ENCODE measurements around the gene PARP15. TPM values are rescaled to one million over a fixed set of nuclear protein-coding genes. Genes with fewer than 3 reads are reported as not detected.
A peak's percentile ranks its signal among the peaks of the same experiment; 100 is the strongest.

The PARP15 gene
- total RNA-seq, 1 experiment from 2014 or later = 0.24 TPM

DNA sequence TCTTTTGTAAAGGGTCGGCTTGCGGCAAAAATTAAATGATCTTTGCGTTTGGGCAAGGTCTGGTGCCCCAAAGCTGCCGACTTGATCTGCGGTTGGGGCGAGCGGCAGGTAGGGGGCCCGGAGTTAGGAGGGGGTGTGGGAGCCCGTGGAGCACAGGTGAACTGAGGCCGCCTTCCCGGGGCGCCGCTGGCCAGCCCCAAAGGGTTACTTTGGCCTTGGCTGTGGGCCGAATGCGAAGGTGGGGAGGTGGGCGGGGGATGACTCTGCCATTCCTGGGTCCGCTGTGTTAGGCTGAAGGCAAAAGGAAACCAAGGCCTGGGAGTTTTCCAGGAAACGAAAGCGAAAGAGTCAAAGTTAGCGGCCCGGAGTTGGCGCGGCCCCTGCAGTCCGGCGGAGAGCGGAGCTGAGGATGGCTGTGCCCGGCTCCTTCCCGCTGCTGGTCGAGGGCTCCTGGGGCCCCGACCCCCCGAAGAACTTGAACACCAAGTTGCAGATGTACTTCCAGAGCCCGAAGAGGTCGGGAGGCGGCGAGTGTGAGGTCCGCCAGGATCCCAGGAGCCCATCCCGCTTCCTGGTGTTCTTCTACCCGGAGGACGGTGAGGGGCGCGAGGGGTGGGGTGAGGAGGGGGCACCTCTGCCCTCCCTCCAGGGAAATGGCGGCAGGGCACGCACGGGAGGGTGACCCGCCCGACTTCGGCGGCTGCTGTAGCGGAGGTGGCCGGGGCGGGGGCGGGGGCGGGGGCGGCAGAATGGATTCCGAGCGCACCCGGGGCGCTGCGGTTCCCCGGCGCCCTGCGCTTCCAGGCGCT, 103.2 kb downstream of the PARP15 start, which contains the start of gene PARP14:
Gene PARP14 (plus strand): TSS at position 365 of the 809 bp plus-strand sequence. CDS start 45 bp downstream, at position 410.
- H3K23ac ChIP-seq (ENCODE audit: insufficient read length, low read depth, low read length) = no peak within 1 kb of the TSS
- no peak within 1 kb of the TSS for H3K27ac ChIP-seq (ENCODE audit: insufficient read length, low read depth, low read length)
- Mint-ChIP-seq H3K27me3 (ENCODE audit: low read depth) (peaks cover 5% of the 10 kb centered on the region; the same call in 1 of the 2 replicates), H3K36me3 (ENCODE audit: insufficient read depth in 1 of 3, low read depth in 3 of 3) (peaks cover 0 to 8% (median 2%) of the 10 kb centered on the region in 3 experiments; a peak in 5 of 7 replicates), H3K4me1 (peaks cover 22 to 23% of the 10 kb centered on the region in 2 experiments), H3K4me3 (peak within 1 kb of the TSS; percentile 76 to 83), H3K9me3 (peaks cover 3 to 4% of the 10 kb centered on the region in 2 experiments; a peak in 4 of 5 replicates), H3K27ac (peak within 1 kb of the TSS in 2 of 3 experiments; percentile 71 to 85; a peak in 2 of 7 replicates)
- no peaks in the 10 kb centered on the region for H4K20me1 ChIP-seq (ENCODE audit: control insufficient read depth, insufficient read depth, insufficient read length)
- WGBS (ENCODE audit: extremely low coverage, insufficient read length, low lambda C conversion rate) = no CpG with 5 or more reads among the region's 63 CpGs
- no peaks in the 10 kb centered on the region for H3K79me2 ChIP-seq (ENCODE audit: insufficient read depth, low read length)
- H3K4ac ChIP-seq (ENCODE audit: low read depth, low read length) = no peak within 1 kb of the TSS; the same call in 1 of the 2 replicates
- no peak within 1 kb of the TSS for H2BK12ac ChIP-seq (ENCODE audit: insufficient read length, low read depth, low read length)
- no peaks in the 10 kb centered on the region for H3K79me1 ChIP-seq (ENCODE audit: insufficient read depth, low read depth, low read length, poor library complexity, severe bottlenecking)
- H2BK120ac ChIP-seq (ENCODE audit: low read depth, low read length, poor library complexity, severe bottlenecking) = no peak within 1 kb of the TSS
- no peaks in the 10 kb centered on the region for H3K27me3 ChIP-seq (ENCODE audit: insufficient read depth, low read length)
- peak within 1 kb of the TSS; percentile 90 for H3K18ac ChIP-seq (ENCODE audit: insufficient read length, low read depth, low read length)
- H2BK5ac ChIP-seq (ENCODE audit: insufficient read length, low read length) = no peak within 1 kb of the TSS
- peak within 1 kb of the TSS; percentile 52 for H3K4me2 ChIP-seq (ENCODE audit: insufficient read depth, insufficient read length, low read length)
- H3K9ac ChIP-seq (ENCODE audit: extremely low read depth, insufficient read length, low read length) = peak within 1 kb of the TSS; percentile 56
- no peak within 1 kb of the TSS for H2BK15ac ChIP-seq (ENCODE audit: low read depth, low read length)
- H2AFZ ChIP-seq (ENCODE audit: low read length) = peak within 1 kb of the TSS; percentile 59
- H2BK20ac ChIP-seq (ENCODE audit: low read depth, low read length, poor library complexity, severe bottlenecking) = no peak within 1 kb of the TSS
- H3K9me3 ChIP-seq (ENCODE audit: control insufficient read depth, low read depth, low read length) = no peaks in the 10 kb centered on the region
- H3K4me1 ChIP-seq (ENCODE audit: insufficient read depth, low read length) = peaks cover 7% of the 10 kb centered on the region; the same call in 1 of the 2 replicates
- no peak within 1 kb of the TSS for H4K8ac ChIP-seq (replicated peaks; ENCODE audit: insufficient read length, low read depth, low read length)
- H3K14ac ChIP-seq (ENCODE audit: insufficient read depth, low read length) = peak within 1 kb of the TSS; percentile 96
- peak; percentile 67 for DNase-seq
- H3T11ph ChIP-seq (ENCODE audit: low read length) = no peak within 1 kb of the TSS
- peaks cover 17% of the 10 kb centered on the region for H3K23me2 ChIP-seq (ENCODE audit: insufficient read length, low read depth, low read length, poor library complexity, severe bottlenecking)
- TF ChIP-seq, protein P1, sequence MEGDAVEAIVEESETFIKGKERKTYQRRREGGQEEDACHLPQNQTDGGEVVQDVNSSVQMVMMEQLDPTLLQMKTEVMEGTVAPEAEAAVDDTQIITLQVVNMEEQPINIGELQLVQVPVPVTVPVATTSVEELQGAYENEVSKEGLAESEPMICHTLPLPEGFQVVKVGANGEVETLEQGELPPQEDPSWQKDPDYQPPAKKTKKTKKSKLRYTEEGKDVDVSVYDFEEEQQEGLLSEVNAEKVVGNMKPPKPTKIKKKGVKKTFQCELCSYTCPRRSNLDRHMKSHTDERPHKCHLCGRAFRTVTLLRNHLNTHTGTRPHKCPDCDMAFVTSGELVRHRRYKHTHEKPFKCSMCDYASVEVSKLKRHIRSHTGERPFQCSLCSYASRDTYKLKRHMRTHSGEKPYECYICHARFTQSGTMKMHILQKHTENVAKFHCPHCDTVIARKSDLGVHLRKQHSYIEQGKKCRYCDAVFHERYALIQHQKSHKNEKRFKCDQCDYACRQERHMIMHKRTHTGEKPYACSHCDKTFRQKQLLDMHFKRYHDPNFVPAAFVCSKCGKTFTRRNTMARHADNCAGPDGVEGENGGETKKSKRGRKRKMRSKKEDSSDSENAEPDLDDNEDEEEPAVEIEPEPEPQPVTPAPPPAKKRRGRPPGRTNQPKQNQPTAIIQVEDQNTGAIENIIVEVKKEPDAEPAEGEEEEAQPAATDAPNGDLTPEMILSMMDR (conservative IDR thresholded peaks at IDR 0.05) = no peak
- no peak within 1 kb of the TSS for H3K56ac ChIP-seq (ENCODE audit: insufficient read length, low read depth, low read length)
- no peak within 1 kb of the TSS for H4K91ac ChIP-seq (ENCODE audit: insufficient read length, low read depth, low read length)
- no peak within 1 kb of the TSS for H4K5ac ChIP-seq (ENCODE audit: insufficient read length, low read depth, low read length)
- H2AK5ac ChIP-seq (ENCODE audit: insufficient read length, low read length) = no peak within 1 kb of the TSS
